Measurements from ENCODE around the gene NPIPA2. TPM values are rescaled to one million over a fixed set of nuclear protein-coding genes. Genes with fewer than 3 reads are reported as not detected.
"Not testable (repeated sequence)": the region's sequence is repeated elsewhere in the genome, so short reads cannot be mapped to it uniquely, and the experiment has no call there.

Gene NPIPA2
- total and polyA plus RNA-seq, 7 experiments from 2014 or later: 4.3 to 12.4 (median 9.0) TPM; not detected in 2

- H3K4me3 Mint-ChIP-seq; H3K9me3 ChIP-seq (ENCODE audit: control insufficient read depth in 2 of 3, low read length in 3 of 3); H3K27ac ChIP-seq (ENCODE audit: low read depth, low read length); H3K27ac Mint-ChIP-seq; intact Hi-C loops (cut with micrococcal nuclease); H3K36me3 Mint-ChIP-seq; H3K27me3 Mint-ChIP-seq; H3K9me3 Mint-ChIP-seq; H3K4me1 Mint-ChIP-seq; DNase-seq; H3K36me3 ChIP-seq (ENCODE audit: control insufficient read depth in 2 of 3, insufficient read depth in 3 of 3, low read length in 3 of 3); POLR2A ChIA-PET; H3K4me3 ChIP-seq (ENCODE audit: low read length); H3K4me1 ChIP-seq (ENCODE audit: control insufficient read depth in 2 of 2, insufficient read depth in 2 of 2, low read length in 2 of 2); CTCF ChIA-PET; H3K27me3 ChIP-seq (ENCODE audit: control insufficient read depth in 2 of 2, insufficient read depth in 2 of 2, low read length in 2 of 2); ATAC-seq: not testable (repeated sequence)
Measured at GRCh38 chr16:14789577-14789976, 47.2 kb downstream of the NPIPA2 start.

GRCh38 chr16:14790320-14790956 is 48.1 kb downstream of the NPIPA2 start:
- H3K27me3 Mint-ChIP-seq, CTCF ChIA-PET, H3K4me1 Mint-ChIP-seq: not testable (repeated sequence)

GRCh38 chr16:14792914-14793313 is 50.6 kb downstream of the NPIPA2 start:
- H3K9me3 ChIP-seq (ENCODE audit: control insufficient read depth in 2 of 3, low read length in 3 of 3); H3K4me3 ChIP-seq (ENCODE audit: low read length); H3K36me3 ChIP-seq (ENCODE audit: control insufficient read depth in 2 of 3, insufficient read depth in 3 of 3, low read length in 3 of 3); H3K4me1 Mint-ChIP-seq; POLR2A ChIA-PET; intact Hi-C loops (cut with micrococcal nuclease); H3K4me3 Mint-ChIP-seq; H3K27me3 Mint-ChIP-seq; DNase-seq; H3K9me3 Mint-ChIP-seq; H3K36me3 Mint-ChIP-seq; H3K4me1 ChIP-seq (ENCODE audit: control insufficient read depth in 2 of 2, insufficient read depth in 2 of 2, low read length in 2 of 2); H3K27ac Mint-ChIP-seq; CTCF ChIA-PET; ATAC-seq; H3K27ac ChIP-seq (ENCODE audit: low read depth, low read length); H3K27me3 ChIP-seq (ENCODE audit: control insufficient read depth in 2 of 2, insufficient read depth in 2 of 2, low read length in 2 of 2): not testable (repeated sequence)

More at GRCh38 chr16:14790320-14790956, 48.1 kb downstream of the NPIPA2 start:
- intact Hi-C loops (cut with micrococcal nuclease); ATAC-seq; POLR2A ChIA-PET; DNase-seq; H3K27ac Mint-ChIP-seq; H3K9me3 ChIP-seq (ENCODE audit: control insufficient read depth in 2 of 3, low read length in 3 of 3); H3K4me3 Mint-ChIP-seq; H3K36me3 Mint-ChIP-seq; H3K4me3 ChIP-seq (ENCODE audit: low read length); H3K9me3 Mint-ChIP-seq; H3K4me1 ChIP-seq (ENCODE audit: control insufficient read depth in 2 of 2, insufficient read depth in 2 of 2, low read length in 2 of 2); H3K27me3 ChIP-seq (ENCODE audit: control insufficient read depth in 2 of 2, insufficient read depth in 2 of 2, low read length in 2 of 2); H3K27ac ChIP-seq (ENCODE audit: low read depth, low read length); H3K36me3 ChIP-seq (ENCODE audit: control insufficient read depth in 2 of 3, insufficient read depth in 3 of 3, low read length in 3 of 3): not testable (repeated sequence)

- H3K27ac ChIP-seq (ENCODE audit: low read depth, low read length); ATAC-seq; H3K27me3 ChIP-seq (ENCODE audit: control insufficient read depth in 2 of 2, insufficient read depth in 2 of 2, low read length in 2 of 2); H3K9me3 Mint-ChIP-seq; H3K4me3 Mint-ChIP-seq; H3K36me3 ChIP-seq (ENCODE audit: control insufficient read depth in 2 of 3, insufficient read depth in 3 of 3, low read length in 3 of 3); POLR2A ChIA-PET; CTCF ChIA-PET; H3K4me3 ChIP-seq (ENCODE audit: low read length); DNase-seq; H3K4me1 Mint-ChIP-seq; intact Hi-C loops (cut with micrococcal nuclease); H3K36me3 Mint-ChIP-seq; H3K27ac Mint-ChIP-seq; H3K4me1 ChIP-seq (ENCODE audit: control insufficient read depth in 2 of 2, insufficient read depth in 2 of 2, low read length in 2 of 2); H3K27me3 Mint-ChIP-seq; H3K9me3 ChIP-seq (ENCODE audit: control insufficient read depth in 2 of 3, low read length in 3 of 3): not testable (repeated sequence)
Measured at GRCh38 chr16:14797558-14797957, 55.2 kb downstream of the NPIPA2 start.

GRCh38 chr16:14803577-14803976 is 61.2 kb downstream of the NPIPA2 start:
- POLR2A ChIA-PET; H3K4me1 Mint-ChIP-seq; H3K4me1 ChIP-seq (ENCODE audit: control insufficient read depth in 2 of 2, insufficient read depth in 2 of 2, low read length in 2 of 2); intact Hi-C loops (cut with micrococcal nuclease); H3K4me3 ChIP-seq (ENCODE audit: low read length); H3K9me3 Mint-ChIP-seq; H3K9me3 ChIP-seq (ENCODE audit: control insufficient read depth in 2 of 3, low read length in 3 of 3); H3K27ac Mint-ChIP-seq; H3K27ac ChIP-seq (ENCODE audit: low read depth, low read length); H3K36me3 ChIP-seq (ENCODE audit: control insufficient read depth in 2 of 3, insufficient read depth in 3 of 3, low read length in 3 of 3); CTCF ChIA-PET; H3K27me3 ChIP-seq (ENCODE audit: control insufficient read depth in 2 of 2, insufficient read depth in 2 of 2, low read length in 2 of 2); H3K27me3 Mint-ChIP-seq; ATAC-seq; H3K36me3 Mint-ChIP-seq; DNase-seq; H3K4me3 Mint-ChIP-seq: not testable (repeated sequence)

GRCh38 chr16:14807184-14807678 is 64.9 kb downstream of the NPIPA2 start:
- H3K27me3 Mint-ChIP-seq; CTCF ChIA-PET; H3K27ac ChIP-seq (ENCODE audit: low read depth, low read length); H3K36me3 ChIP-seq (ENCODE audit: control insufficient read depth in 2 of 3, insufficient read depth in 3 of 3, low read length in 3 of 3); H3K4me1 Mint-ChIP-seq; POLR2A ChIA-PET; H3K4me3 ChIP-seq (ENCODE audit: low read length); H3K27me3 ChIP-seq (ENCODE audit: control insufficient read depth in 2 of 2, insufficient read depth in 2 of 2, low read length in 2 of 2); DNase-seq; H3K9me3 ChIP-seq (ENCODE audit: control insufficient read depth in 2 of 3, low read length in 3 of 3); H3K9me3 Mint-ChIP-seq; H3K36me3 Mint-ChIP-seq; ATAC-seq; intact Hi-C loops (cut with micrococcal nuclease); H3K4me3 Mint-ChIP-seq; H3K27ac Mint-ChIP-seq; H3K4me1 ChIP-seq (ENCODE audit: control insufficient read depth in 2 of 2, insufficient read depth in 2 of 2, low read length in 2 of 2): not testable (repeated sequence)

- H3K4me3 ChIP-seq (ENCODE audit: low read length); H3K27me3 Mint-ChIP-seq; H3K9me3 ChIP-seq (ENCODE audit: control insufficient read depth in 2 of 3, low read length in 3 of 3); H3K36me3 Mint-ChIP-seq; CTCF ChIA-PET; ATAC-seq; DNase-seq; H3K27me3 ChIP-seq (ENCODE audit: control insufficient read depth in 2 of 2, insufficient read depth in 2 of 2, low read length in 2 of 2); intact Hi-C loops (cut with micrococcal nuclease); H3K4me1 Mint-ChIP-seq; H3K27ac ChIP-seq (ENCODE audit: low read depth, low read length); H3K27ac Mint-ChIP-seq; H3K36me3 ChIP-seq (ENCODE audit: control insufficient read depth in 2 of 3, insufficient read depth in 3 of 3, low read length in 3 of 3); POLR2A ChIA-PET; H3K4me3 Mint-ChIP-seq; H3K4me1 ChIP-seq (ENCODE audit: control insufficient read depth in 2 of 2, insufficient read depth in 2 of 2, low read length in 2 of 2); H3K9me3 Mint-ChIP-seq: not testable (repeated sequence)
Measured at GRCh38 chr16:14813890-14814289, 71.6 kb downstream of the NPIPA2 start.

Data from naive thymus-derived CD4-positive, alpha-beta T cell (primary cell).